ENCODE results near the gene BAIAP2. TPM values are rescaled to one million over a fixed set of nuclear protein-coding genes. Genes with fewer than 3 reads are reported as not detected.

The BAIAP2 gene
- total RNA-seq, result 4.3 and 5.8 TPM in 2 replicates

GRCh38 chr17:81034779-81035520 is at the start of gene BAIAP2:
TSS of gene BAIAP2 (plus strand) at chr17:81035151. CDS start at chr17:81035255, 104 bp downstream.
- no peaks in the 10 kb centered on the region for H3K9me3 Mint-ChIP-seq
- peaks cover 34% of the 10 kb centered on the region for H3K27me3 Mint-ChIP-seq (ENCODE audit: insufficient read depth)
- intact Hi-C loops (cut with micrococcal nuclease), result loop anchor here (1.0 to 10.0 kb wide), 5 partner anchors 12 to 580 kb away; partner anchors contain the start of genes CEP131 and CHMP6
- peaks cover 17% of the 10 kb centered on the region for H3K4me1 Mint-ChIP-seq (ENCODE audit: low read depth)
- H3K4me3 Mint-ChIP-seq, result peak within 1 kb of the TSS; percentile 83
- peak; percentile 89 for DNase-seq (ENCODE audit: low spot score)
- H3K27ac Mint-ChIP-seq, result peak within 1 kb of the TSS; percentile 84
- H3K36me3 Mint-ChIP-seq (ENCODE audit: low read depth), result no peaks in the 10 kb centered on the region

GRCh38 chr17:80986046-80986445 is 48.9 kb upstream of the BAIAP2 start:
- Mint-ChIP-seq H3K4me3 (no peak overlapping the region), H3K9me3 (no peaks in the 10 kb centered on the region), H3K27ac (no peak overlapping the region), H3K27me3 (ENCODE audit: insufficient read depth) (peaks cover 14% of the 10 kb centered on the region), H3K36me3 (ENCODE audit: low read depth) (no peaks in the 10 kb centered on the region), H3K4me1 (ENCODE audit: low read depth) (peaks cover 11% of the 10 kb centered on the region)
- no peak for DNase-seq (ENCODE audit: low spot score)
- intact Hi-C loops (cut with micrococcal nuclease), result loop anchor here (10.0 kb wide), 1 partner anchor 411 kb away; no protein-coding TSS in a partner anchor

- Mint-ChIP-seq H3K4me1 (ENCODE audit: low read depth) (peaks cover 11% of the 10 kb centered on the region), H3K9me3 (no peaks in the 10 kb centered on the region), H3K27ac (no peak overlapping the region), H3K36me3 (ENCODE audit: low read depth) (no peaks in the 10 kb centered on the region), H3K27me3 (ENCODE audit: insufficient read depth) (peaks cover 14% of the 10 kb centered on the region), H3K4me3 (no peak overlapping the region)
- DNase-seq (ENCODE audit: low spot score), result no peak
- intact Hi-C loops (cut with micrococcal nuclease), result loop anchor here (10.0 kb wide), 1 partner anchor 412 kb away; no protein-coding TSS in a partner anchor
Measured at GRCh38 chr17:80986816-80987475, 48.0 kb upstream of the BAIAP2 start.

GRCh38 chr17:80987941-80988461 is 47.0 kb upstream of the BAIAP2 start:
- peaks cover 16% of the 10 kb centered on the region for H3K4me1 Mint-ChIP-seq (ENCODE audit: low read depth)

GRCh38 chr17:80989586-80989913 is 45.4 kb upstream of the BAIAP2 start:
- no peaks in the 10 kb centered on the region for H3K36me3 Mint-ChIP-seq (ENCODE audit: low read depth)
- H3K4me1 Mint-ChIP-seq (ENCODE audit: low read depth), result peaks cover 17% of the 10 kb centered on the region
- peak overlapping the region; percentile 83 for H3K4me3 Mint-ChIP-seq
- H3K9me3 Mint-ChIP-seq, result no peaks in the 10 kb centered on the region
- no peak for DNase-seq (ENCODE audit: low spot score)
- H3K27ac Mint-ChIP-seq, result no peak overlapping the region
- intact Hi-C loops (cut with micrococcal nuclease), result loop anchor here (1.0 to 10.0 kb wide), 2 partner anchors 112 to 415 kb away; no protein-coding TSS in a partner anchor
- H3K27me3 Mint-ChIP-seq (ENCODE audit: insufficient read depth), result peaks cover 5% of the 10 kb centered on the region

More at GRCh38 chr17:80987941-80988461, 47.0 kb upstream of the BAIAP2 start:
- intact Hi-C loops (cut with micrococcal nuclease), result loop anchor here (10.0 kb wide), 1 partner anchor 413 kb away; no protein-coding TSS in a partner anchor
- no peaks in the 10 kb centered on the region for H3K36me3 Mint-ChIP-seq (ENCODE audit: low read depth)
- no peaks in the 10 kb centered on the region for H3K9me3 Mint-ChIP-seq
- peaks cover 9% of the 10 kb centered on the region for H3K27me3 Mint-ChIP-seq (ENCODE audit: insufficient read depth)
- H3K4me3 Mint-ChIP-seq, result no peak overlapping the region
- no peak overlapping the region for H3K27ac Mint-ChIP-seq
- no peak for DNase-seq (ENCODE audit: low spot score)

- intact Hi-C loops (cut with micrococcal nuclease), result loop anchor here (1.0 to 5.0 kb wide), 2 partner anchors 27 to 41 kb away; no protein-coding TSS in a partner anchor
- peaks cover 5% of the 10 kb centered on the region for H3K27me3 Mint-ChIP-seq (ENCODE audit: insufficient read depth)
- peak overlapping the region; percentile 83 for H3K4me3 Mint-ChIP-seq
- peak overlapping the region; percentile 68 for H3K27ac Mint-ChIP-seq
- peaks cover 17% of the 10 kb centered on the region for H3K4me1 Mint-ChIP-seq (ENCODE audit: low read depth)
- no peaks in the 10 kb centered on the region for H3K9me3 Mint-ChIP-seq
- DNase-seq (ENCODE audit: low spot score), result no peak
- H3K36me3 Mint-ChIP-seq (ENCODE audit: low read depth), result peaks cover 4% of the 10 kb centered on the region
Measured at GRCh38 chr17:80990921-80991644, 43.9 kb upstream of the BAIAP2 start.

GRCh38 chr17:80991645-80992076 is 43.3 kb upstream of the BAIAP2 start, which contains the start of gene CHMP6:
TSS of gene CHMP6 (plus strand) at chr17:80991841. CDS start at chr17:80991919, 78 bp downstream.
- DNase-seq (ENCODE audit: low spot score), result peak; percentile 67
- Mint-ChIP-seq H3K27ac (peak within 1 kb of the TSS; percentile 68), H3K4me3 (peak within 1 kb of the TSS; percentile 83), H3K9me3 (no peaks in the 10 kb centered on the region), H3K4me1 (ENCODE audit: low read depth) (peaks cover 17% of the 10 kb centered on the region), H3K36me3 (ENCODE audit: low read depth) (peaks cover 4% of the 10 kb centered on the region), H3K27me3 (ENCODE audit: insufficient read depth) (peaks cover 5% of the 10 kb centered on the region)
- intact Hi-C loops (cut with micrococcal nuclease), result loop anchor here (1.0 to 5.0 kb wide), 2 partner anchors 27 to 41 kb away; no protein-coding TSS in a partner anchor

- H3K9me3 Mint-ChIP-seq, result no peaks in the 10 kb centered on the region
- peak overlapping the region; percentile 80 for H3K4me3 Mint-ChIP-seq
- no peak for DNase-seq (ENCODE audit: low spot score)
- H3K4me1 Mint-ChIP-seq (ENCODE audit: low read depth), result peaks cover 17% of the 10 kb centered on the region
- no peak overlapping the region for H3K27ac Mint-ChIP-seq
- H3K27me3 Mint-ChIP-seq (ENCODE audit: insufficient read depth), result peaks cover 4% of the 10 kb centered on the region
- H3K36me3 Mint-ChIP-seq (ENCODE audit: low read depth), result peaks cover 4% of the 10 kb centered on the region
- intact Hi-C loops (cut with micrococcal nuclease), result loop anchor here (5.0 kb wide), 1 partner anchor 40 kb away; no protein-coding TSS in a partner anchor
Measured at GRCh38 chr17:80992077-80992947, 42.6 kb upstream of the BAIAP2 start.

GRCh38 chr17:80992948-80993624 is 41.9 kb upstream of the BAIAP2 start:
- Mint-ChIP-seq H3K27ac (no peak overlapping the region), H3K4me3 (peak overlapping the region; percentile 80), H3K36me3 (ENCODE audit: low read depth) (peaks cover 4% of the 10 kb centered on the region), H3K27me3 (ENCODE audit: insufficient read depth) (peaks cover 2% of the 10 kb centered on the region), H3K4me1 (ENCODE audit: low read depth) (peaks cover 17% of the 10 kb centered on the region), H3K9me3 (no peaks in the 10 kb centered on the region)
- intact Hi-C loops (cut with micrococcal nuclease), result loop anchor here (5.0 kb wide), 1 partner anchor 39 kb away; no protein-coding TSS in a partner anchor
- no peak for DNase-seq (ENCODE audit: low spot score)

- H3K4me3 Mint-ChIP-seq, result no peak overlapping the region
- H3K9me3 Mint-ChIP-seq, result no peaks in the 10 kb centered on the region
- H3K27me3 Mint-ChIP-seq (ENCODE audit: insufficient read depth), result peaks cover 2% of the 10 kb centered on the region
- no peak overlapping the region for H3K27ac Mint-ChIP-seq
- peaks cover 10% of the 10 kb centered on the region for H3K4me1 Mint-ChIP-seq (ENCODE audit: low read depth)
- DNase-seq (ENCODE audit: low spot score), result no peak
- peaks cover 7% of the 10 kb centered on the region for H3K36me3 Mint-ChIP-seq (ENCODE audit: low read depth)
- intact Hi-C loops (cut with micrococcal nuclease), result no loop called here
Measured at GRCh38 chr17:80995131-80995530, 39.8 kb upstream of the BAIAP2 start.

All from activated T-helper 1 cell treated with anti-CD3 and anti-CD28 coated beads, Interleukin-12 subunit alpha, Interleukin-12 subunit beta, Interleukin-2, Interleukin-4 antibody, amounts not matched to agents 30 ng/mL and 10 ng/mL and 1 ng/mL, durations not matched to agents 14 hours and 24 hours and 36 hours (primary cell).